GM21381 (cell line): ENCODE results near the gene RGS14.

Experiments
- ATAC-seq: cut with Tn5 transposase; IDR thresholded peaks from one replicate; pipeline ENCODE4 v1.9.1; 2021; ENCODE audit warnings: mild to moderate bottlenecking, moderate library complexity; ENCODE audit not compliant: unreplicated experiment

RGS14 gene, protein sequence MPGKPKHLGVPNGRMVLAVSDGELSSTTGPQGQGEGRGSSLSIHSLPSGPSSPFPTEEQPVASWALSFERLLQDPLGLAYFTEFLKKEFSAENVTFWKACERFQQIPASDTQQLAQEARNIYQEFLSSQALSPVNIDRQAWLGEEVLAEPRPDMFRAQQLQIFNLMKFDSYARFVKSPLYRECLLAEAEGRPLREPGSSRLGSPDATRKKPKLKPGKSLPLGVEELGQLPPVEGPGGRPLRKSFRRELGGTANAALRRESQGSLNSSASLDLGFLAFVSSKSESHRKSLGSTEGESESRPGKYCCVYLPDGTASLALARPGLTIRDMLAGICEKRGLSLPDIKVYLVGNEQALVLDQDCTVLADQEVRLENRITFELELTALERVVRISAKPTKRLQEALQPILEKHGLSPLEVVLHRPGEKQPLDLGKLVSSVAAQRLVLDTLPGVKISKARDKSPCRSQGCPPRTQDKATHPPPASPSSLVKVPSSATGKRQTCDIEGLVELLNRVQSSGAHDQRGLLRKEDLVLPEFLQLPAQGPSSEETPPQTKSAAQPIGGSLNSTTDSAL

DNA sequence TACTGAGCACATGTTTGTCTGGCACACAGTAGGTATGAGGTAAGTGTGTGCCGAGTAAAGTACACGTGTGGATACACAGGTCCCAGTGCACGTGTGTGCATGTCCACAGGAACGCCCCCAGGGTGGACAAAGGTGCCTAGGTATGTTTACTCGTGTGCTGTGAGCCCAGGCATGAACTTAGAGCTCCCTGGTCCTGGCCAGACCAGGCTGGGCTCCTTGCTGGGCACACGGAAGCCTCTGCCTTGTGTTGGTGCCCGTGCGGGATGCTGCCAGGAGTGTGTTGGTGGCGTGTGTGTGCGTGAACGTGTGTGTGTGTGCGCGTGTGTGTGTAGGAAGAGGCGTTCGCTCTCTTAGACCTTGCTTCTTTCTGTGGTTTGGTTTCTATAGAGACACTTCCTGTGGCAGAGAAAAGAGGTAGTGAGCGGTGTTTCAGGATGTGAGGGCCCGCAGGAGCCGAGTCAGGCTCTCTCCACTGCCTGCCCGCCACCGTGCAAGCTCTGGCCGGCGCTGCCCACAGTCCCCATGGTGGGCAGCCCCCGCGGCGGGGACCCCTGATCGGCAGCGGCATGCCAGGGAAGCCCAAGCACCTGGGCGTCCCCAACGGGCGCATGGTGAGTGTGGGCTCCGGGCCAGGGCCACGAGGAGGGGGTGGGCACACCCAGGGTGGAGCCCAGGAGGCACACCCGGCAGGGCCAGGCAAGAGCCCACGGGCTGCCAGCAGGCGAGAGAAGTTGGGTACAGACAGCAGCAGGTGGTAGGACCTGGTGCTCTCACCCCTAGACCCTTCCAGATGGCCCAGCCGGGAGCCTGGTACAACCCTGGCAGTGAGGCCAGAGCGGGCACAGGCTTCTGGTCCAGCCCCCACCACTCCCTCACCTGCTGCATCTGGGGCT lies at the start of gene RGS14:
RGS14 (plus strand) TSS at position 466 of the 893 bp plus-strand sequence; CDS start at position 567, 101 bp downstream.
- peak; percentile 86 for ATAC-seq

DNA sequence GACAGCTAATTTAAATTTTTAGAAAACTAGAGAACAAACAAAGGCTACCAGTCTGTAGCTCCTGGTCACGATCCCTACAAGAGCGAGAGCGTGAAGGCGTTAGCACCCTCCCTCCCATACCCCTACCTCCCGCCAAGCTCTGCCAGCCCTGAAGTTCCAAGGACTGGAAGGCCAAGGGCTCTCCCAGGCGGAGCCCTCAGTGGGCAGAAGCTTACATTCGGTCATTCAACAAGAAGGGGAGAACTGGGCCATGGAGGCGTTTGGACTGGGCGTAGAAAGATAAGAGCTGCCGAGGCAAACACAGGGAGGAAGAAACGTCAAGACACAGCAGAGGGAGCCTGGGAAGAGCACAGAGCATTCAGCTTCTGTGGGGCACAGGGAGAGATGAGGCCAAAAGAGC lies 49.0 kb upstream of the RGS14 start:
- no peak for ATAC-seq

DNA sequence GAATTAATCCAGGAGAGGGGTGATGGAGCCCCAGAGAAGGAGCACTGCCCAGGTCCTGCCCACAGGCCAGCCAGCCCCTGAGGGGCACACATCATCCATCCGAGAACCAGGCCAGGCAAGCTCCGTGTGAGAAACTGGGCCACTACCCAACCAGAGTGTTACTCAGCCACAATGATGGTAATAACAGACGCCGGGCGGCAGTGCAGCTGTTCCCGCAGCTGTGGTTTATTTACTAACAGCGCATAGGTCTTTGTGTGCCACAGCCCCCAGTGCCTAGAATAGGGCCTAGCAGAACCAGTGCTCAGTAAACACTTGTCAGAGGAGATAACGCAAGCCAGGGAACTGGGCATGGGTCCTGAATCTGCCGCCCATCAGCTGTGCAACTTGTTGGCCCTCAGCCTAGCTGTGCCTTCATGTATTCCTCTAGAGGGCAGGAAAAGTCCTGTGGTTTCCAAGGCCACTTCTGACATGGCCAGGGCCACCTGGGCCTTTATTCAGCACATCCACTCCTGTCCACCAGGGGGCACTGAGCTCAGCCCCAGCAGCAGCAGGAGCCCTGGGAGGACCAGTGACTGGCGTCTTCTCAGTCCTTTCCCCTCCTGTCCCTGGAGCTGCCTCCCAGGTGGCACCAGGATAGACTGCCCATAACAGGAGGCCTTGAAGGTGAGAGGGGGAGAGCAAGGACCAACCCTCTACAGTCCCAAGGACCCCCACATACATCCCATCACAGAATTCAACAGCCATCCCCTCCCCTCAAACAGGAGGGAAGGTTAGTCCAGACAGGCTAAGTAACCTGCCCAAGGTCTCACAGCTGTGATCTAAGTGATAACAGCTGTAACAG lies 48.2 kb upstream of the RGS14 start:
- ATAC-seq: no peak

DNA sequence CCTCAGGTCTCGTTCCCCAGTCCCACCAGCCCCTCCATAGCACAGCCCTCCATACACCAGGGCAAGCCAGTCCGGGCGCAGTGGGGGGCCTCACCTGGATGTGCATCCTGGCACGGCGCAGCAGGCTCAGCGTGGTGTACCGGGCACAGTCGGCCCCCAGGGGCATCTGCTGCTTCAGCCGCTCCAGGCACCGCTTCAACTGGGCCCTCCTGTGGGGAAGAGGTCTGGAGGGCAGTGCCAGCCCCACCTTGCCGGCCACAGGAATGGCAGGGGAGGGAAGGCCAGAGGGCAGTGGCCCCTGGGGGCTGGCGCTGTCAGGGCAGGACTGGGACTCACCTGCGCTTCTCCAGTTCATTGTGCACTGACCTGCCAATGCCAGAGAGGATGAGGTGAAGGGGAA lies 47.4 kb upstream of the RGS14 start:
- no peak for ATAC-seq

DNA sequence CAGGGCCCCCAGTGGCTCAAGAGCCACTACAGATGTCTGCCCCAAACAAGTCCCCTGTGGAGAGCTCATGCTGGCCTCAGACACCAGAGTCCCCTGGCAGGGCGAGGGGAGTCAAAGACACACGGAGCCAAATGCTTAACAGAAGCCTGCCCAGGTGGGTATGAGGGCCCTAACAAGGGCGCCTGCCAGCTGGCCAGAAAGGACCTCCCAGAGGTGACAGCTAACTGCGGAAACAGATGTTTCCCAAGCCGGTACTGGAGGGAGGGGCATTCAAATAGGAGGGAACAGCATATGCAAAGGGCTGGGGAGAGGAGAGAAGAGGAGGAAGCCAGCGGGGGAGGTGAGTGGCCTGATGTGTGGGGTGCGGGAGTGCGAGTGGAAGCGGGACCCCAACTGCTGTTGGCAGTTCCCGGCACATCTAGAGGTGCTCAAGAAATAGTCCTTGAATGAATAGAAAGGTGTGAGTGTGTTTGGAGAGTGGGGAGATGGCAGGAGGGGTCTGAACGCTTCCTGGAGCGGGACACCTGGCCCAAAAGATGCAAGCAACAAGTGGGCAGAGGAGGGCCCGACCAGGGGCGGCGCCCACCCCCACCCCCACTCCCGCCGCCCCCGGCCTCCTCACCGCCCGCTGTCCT lies 46.9 kb upstream of the RGS14 start:
- no peak for ATAC-seq

DNA sequence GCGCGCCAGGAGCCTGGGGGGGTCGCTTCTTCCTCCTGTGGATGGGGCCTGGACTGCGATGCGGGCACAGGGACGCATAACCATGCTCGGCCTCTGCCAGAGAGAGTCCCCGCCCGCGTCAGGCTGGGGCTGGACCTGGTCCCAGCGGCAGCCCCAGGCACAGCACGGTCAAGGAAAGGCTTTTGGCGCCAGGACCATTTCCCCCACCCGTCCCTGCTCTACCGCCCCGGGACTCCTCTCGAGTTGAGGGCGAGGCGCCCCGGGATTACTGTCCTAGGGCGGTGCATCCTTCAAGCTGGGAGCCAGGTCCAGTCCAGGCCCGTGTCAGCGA lies 46.4 kb upstream of the RGS14 start:
- ATAC-seq: no peak

DNA sequence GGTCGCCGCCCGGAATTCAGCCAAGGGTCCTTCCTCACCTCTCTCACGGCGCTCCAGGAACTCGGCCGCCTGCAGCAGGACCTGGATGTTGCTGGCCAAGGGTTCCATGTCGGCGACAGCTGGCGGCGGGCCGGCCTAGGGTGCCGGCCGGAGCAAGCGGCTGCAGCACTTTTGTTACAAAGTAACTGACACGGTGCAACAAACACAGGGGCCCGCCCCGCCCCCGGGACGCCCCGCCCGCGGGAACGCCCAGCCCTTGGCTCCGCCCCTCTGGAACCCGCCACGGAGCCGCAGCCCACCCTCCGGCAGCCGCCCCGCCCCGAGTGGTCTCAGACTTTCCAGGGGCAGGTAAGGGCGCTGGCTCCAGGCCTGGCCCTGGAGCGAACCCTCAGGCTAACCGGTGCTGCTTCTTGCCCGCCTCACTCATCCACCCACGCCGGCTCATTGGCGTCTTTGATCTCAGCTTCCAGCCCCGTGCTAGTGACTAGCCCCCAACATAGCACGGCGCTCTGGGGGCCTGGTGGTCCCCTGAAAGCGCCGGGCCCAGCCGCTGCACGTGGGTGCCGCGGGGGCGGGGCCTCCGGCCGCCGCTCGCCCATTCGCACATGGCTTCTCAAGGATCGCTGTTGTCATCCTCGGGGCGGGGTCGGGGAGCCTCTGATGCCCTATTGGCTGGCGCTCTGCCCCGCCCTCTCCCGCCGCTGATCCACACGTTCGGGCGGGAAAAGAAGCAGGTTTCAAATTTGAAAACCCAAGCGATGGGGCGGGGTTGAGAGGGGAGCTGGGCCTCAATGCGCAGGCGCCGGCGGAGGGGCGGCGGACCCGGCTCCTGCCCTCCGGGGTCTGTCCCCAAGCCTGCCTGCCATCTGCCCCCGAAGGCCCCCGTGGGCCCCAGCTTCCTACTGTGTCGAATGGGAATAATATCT lies 45.7 kb upstream of the RGS14 start, which contains the start of gene MXD3:
MXD3 (minus strand) TSS at position 176 of the 926 bp plus-strand sequence; CDS start at position 108, 68 bp downstream.
- ATAC-seq: peak; percentile 79

DNA sequence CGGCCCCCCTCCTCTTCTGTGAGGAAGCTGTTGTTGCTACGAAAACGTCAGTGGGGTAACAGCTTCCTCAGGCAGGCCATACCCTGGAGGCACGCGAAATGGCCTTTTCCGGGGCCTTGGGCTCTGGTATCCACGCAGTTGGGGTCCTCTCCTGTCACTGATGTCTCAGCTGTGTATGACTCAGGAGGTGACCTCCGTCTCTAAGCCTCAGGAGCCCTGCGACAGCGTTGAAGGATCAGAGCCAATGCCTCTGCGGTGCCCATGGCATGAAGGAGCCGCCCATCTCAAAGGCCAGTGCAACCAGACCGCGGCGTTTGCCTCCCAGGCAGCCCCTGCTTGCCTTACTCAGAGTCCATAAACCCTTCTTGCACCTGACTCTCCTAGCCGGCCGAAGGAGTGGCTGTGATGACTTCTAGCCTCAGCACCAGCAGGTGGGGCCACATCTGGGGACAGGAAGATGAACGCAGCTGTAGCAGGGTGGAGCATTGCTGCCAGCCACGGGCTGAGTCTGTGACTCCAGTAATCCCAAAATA lies 45.0 kb upstream of the RGS14 start:
- ATAC-seq: peak; percentile 20

DNA sequence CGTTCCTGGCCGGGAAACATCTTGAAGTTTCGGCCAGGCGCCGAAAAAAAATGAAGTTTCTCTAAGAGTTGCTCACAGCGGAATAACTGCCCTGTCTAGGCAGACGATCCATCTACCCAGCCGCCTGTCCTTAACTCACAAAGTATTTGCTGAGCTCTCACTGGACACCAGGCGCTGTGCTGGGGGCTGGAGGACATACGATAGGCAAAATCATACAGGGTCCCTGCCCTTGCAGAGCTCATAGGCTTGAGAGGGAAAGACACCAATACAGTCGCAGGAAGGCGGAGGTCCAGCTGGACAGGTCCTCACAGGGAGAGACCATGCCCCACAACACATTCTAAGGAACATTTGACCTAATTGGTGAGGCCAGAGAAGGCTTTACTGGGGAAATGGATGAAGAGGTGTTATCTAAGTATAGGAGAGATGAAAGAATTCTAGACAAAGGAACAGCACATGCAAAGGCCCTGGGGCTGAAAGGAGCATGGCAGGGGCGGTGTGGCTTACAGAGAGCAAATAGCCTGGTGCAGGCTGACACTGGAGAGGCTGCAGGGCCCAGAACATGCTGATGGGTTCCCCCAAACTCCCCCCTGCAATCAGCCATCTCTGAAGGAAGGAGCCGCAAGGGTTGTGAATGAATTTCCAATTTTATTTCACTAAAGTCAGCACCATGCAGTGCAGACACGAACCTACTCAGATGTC lies 44.0 kb upstream of the RGS14 start:
- no peak for ATAC-seq

DNA sequence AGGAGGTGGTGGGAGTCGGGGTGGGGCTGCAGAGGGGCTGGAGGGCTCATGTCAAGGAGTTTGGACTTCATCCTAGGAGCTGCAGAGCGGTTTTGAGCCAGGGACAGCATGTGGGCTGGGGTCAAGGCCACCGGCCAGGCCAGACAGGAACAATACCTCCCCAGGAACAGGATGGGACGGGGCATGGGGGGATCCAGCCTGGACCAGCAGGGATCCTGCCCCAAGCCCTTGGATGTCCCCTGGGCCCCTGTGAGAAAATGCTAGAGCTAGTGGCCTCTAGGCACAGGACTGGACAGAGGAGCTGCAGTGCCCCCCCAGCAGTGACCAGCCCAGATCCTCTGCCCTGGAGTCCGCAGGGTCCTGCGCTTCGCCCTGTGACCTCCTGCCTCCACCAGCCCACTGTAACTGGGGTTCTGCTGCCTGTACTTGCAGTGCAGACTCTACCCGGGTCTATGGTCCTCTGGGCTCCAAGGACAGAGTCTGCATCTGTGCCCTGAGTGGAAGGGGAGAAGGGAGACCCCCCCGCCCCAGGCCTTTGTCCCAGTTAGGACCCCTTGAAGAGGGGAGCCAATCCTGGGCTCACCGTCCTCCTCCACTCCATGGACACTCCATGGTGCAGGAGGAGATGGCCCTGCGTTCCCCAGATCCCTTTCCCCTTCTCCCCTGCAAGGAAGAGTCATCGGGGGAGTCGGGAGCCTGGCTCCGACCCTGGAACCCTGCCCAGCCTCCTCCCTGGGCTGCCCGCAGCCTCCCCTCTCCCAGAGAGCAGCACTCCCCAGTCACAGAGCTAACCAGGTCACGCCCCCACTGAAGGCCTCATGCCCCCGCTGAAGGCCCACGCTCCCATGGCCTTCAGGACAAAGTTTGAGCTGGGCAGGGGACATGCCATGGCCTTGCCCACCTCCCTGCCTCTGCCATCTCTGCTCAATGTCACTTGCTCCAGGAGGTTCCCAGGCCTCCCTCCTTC lies 43.1 kb upstream of the RGS14 start:
- ATAC-seq: no peak

DNA sequence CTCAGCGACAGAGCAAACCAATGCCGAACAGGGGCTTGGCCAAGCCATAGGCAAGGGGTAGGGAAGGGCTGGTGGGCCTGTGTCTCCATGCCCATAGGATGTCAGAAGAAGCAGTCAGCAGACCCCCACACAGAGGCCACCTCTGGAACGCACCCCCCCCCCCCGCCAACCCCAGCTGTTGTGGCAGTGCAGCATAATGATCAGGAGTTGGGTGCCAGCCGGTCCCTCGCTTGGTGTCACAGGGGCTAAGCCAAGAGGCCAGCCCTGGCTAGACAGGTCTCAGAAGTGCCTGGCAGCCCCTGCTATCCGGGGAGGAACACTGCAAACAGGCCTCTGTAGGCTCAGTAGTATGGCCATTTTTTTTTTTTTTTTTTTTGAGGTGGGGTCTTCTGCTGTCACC lies 42.3 kb upstream of the RGS14 start:
- ATAC-seq: no peak

DNA sequence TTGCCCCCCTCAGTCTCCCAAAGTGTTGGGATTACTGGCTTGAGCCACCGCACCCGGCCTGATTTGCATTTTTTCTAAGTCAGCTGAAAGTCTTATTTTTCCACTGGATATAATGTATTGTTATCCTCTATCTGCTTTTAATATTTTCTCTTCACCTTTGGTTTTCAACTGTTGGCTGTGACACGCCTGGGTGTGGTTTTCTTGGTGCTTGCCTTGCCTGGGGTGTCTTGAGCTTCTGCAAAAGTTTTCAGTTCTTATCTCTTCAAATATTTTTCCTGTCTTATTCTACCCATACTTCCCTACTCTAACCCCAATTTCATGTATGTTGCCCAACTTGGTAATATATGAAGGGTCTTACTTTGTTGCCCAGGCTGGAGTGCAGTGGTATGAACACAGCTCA lies 41.7 kb upstream of the RGS14 start:
- ATAC-seq: no peak

DNA sequence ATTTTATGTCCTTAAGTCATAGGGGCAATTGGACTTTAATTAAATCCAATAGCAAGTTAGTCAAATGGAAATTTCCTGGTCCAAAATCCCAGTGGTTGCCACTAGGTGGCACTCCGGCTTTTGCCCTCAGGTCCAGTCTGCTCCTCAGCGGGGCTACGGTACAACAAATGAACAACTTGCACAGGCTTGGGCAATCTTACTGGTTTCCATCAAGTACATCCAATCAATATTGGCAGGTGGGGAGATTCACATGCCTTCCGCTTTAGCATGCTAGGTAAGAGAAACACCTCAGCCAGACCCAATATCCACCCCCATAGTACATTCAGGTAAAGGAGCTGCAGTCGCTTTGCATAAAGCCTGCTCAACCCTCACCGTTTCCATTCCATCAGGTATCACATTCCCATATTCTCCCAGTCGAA lies 39.8 kb upstream of the RGS14 start:
- ATAC-seq: no peak

DNA sequence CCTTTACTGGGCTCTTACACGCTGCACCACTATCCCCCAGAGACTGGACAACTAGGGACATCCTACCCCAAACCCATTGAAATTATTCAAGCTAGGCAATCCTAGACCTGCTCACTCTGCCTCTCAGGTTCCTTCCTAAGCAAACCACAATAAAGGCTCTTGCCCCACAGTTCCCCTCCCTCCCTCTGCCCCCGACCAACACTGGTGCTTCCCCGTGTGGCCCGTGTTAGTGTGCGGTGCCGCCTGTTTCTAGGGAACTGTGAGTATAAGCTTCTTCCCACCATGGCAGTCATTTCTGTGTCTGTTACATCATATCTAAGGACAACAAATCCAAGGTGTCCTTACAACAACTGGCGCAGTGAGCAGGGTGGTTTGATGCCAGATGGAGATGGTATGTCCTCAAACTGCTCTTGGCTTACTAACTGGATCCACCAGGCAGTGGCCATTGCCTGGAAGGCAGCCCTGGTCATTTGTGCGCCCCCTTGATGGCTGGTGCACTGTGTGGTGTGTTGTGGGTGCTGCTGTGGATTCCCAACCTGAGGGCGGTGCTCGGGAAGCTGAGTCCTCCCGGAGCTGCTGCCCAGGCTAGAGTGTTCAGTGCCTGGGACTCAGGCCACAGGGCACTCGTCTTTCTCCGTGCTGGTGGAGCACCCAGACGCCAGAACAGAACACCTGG lies 37.7 kb upstream of the RGS14 start:
- no peak for ATAC-seq

DNA sequence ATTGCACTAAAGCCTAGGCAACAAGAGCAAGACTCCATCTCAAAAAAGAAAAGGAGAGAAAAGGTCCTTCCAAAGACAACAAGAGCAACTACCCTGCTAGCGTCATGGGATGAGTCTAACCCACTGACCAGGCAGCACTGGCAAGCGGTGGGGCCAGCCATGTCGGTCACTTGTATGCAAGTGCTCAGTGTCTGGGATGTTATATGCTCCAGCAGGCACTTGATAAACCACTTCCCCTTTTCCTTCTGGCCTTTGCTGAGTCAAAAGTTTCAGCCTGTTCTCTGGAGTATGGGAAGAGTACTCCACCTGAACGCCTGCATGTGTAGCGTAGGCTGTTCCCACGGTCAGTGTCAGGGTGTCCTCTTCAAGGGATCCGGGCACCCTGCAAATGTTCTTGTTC lies 36.8 kb upstream of the RGS14 start:
- ATAC-seq: no peak

DNA sequence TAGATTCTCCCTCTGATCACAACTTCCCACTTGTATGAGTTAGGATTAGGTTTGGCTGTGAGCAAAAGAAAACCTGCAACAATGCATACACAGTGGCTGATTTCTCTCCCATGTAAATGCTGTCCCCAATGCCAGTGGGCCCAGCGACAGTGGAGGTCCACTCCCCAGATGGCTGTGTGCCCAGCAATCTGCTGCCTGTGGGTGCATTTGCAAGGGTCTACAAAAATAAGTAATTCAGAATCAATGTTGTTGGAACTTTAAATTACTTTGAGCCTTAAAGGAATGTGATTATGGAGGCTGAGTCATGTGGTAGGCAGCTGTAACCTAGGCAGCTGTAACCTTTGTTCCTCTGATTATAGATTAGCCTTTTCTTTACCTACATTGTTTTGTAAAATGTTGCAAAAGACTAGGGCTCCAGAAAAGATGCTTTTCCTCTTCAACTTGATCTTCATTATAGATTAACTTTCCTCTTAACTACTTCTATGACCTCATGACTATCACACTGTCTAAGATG lies 31.8 kb upstream of the RGS14 start:
- no peak for ATAC-seq
